GM19043 (cell line): ENCODE data around the gene COL6A1.
"Not testable (repeated sequence)": the region's sequence is repeated elsewhere in the genome, so short reads cannot be mapped to it uniquely, and the experiment has no call there.

Experiments
- ATAC-seq: cut with Tn5 transposase; IDR thresholded peaks from one replicate; pipeline ENCODE4 v1.9.1; 2021; ENCODE audit warnings: low read depth; ENCODE audit not compliant: unreplicated experiment

COL6A1 gene

GRCh38 chr21:46039891-46040660 lies 58.5 kb downstream of the COL6A1 start:
- no peak for ATAC-seq

- ATAC-seq, result no peak
Measured at GRCh38 chr21:46040707-46041106, 59.1 kb downstream of the COL6A1 start.

GRCh38 chr21:46041183-46041582 lies 59.6 kb downstream of the COL6A1 start:
- ATAC-seq, result no peak

- ATAC-seq, result no peak
Measured at GRCh38 chr21:46045154-46045553, 63.6 kb downstream of the COL6A1 start.

- ATAC-seq, result no peak
Measured at GRCh38 chr21:46046471-46046870, 64.9 kb downstream of the COL6A1 start.

GRCh38 chr21:46046906-46047305 lies 65.3 kb downstream of the COL6A1 start:
- ATAC-seq, result not testable (repeated sequence)

- ATAC-seq, result no peak
Measured at GRCh38 chr21:46048926-46049889, 67.6 kb downstream of the COL6A1 start.

- ATAC-seq, result no peak
Measured at GRCh38 chr21:46049890-46050667, 68.5 kb downstream of the COL6A1 start.

- no peak for ATAC-seq
Measured at GRCh38 chr21:46050668-46051378, 69.3 kb downstream of the COL6A1 start.

- ATAC-seq, result no peak
Measured at GRCh38 chr21:46051379-46051770, 69.8 kb downstream of the COL6A1 start.

- no peak for ATAC-seq
Measured at GRCh38 chr21:46051821-46052675, 70.5 kb downstream of the COL6A1 start.

GRCh38 chr21:46052703-46053651 lies 71.4 kb downstream of the COL6A1 start:
- no peak for ATAC-seq

GRCh38 chr21:46054031-46054430 lies 72.5 kb downstream of the COL6A1 start:
- no peak for ATAC-seq

GRCh38 chr21:46054451-46054881 lies 72.9 kb downstream of the COL6A1 start:
- no peak for ATAC-seq
